H1 (cell line): ENCODE results near the gene PGM1. TPM values are rescaled to one million over a fixed set of nuclear protein-coding genes. Genes with fewer than 3 reads are reported as not detected.

Experiments
- CTCF ChIA-PET: fragments of 300-600 bp; sonication (Branson Sonifier 250); formaldehyde crosslinking; loops from one replicate; lab custom pipeline; 2021; ENCODE audit not compliant: partially characterized antibody; lab: Charles Lee
- POLR2A ChIA-PET: fragments of 300-600 bp; sonication (Branson Sonifier 250); formaldehyde crosslinking; loops from one replicate; lab custom pipeline; 2021; ENCODE audit warnings: inconsistent platforms; ENCODE audit not compliant: partially characterized antibody; lab: Charles Lee
- DNase-seq, 2 experiments: peaks; one replicate each; pipeline versions ENCODE4 v3.0.0 to v3.0.0-alpha.2; 2010 to 2022; ENCODE audit warnings: low spot score in 2 of 2, low read depth in 1 of 2, mixed read lengths in 1 of 2
- FAIRE-seq: peaks from 2 replicates; lab custom pipeline; 2011; peaks lifted over from hg19 to GRCh38; lab: Jason Lieb, UNC
- H2AFZ ChIP-seq: 2 replicates; pipeline ENCODE4 v1.8.1; 2012; ENCODE audit warnings: low read length, inconsistent platforms
- H2AK5ac ChIP-seq: 2 replicates; pipeline ENCODE4 v1.6.1; 2013; ENCODE audit warnings: low read depth, low read length
- H2BK120ac ChIP-seq: replicated peaks from 2 replicates; pipeline ENCODE3; 2013; ENCODE audit warnings: low read depth, low read length, inconsistent platforms
- H2BK12ac ChIP-seq: 2 replicates; pipeline ENCODE4 v1.6.1; 2013; ENCODE audit warnings: low read depth, low read length
- H2BK15ac ChIP-seq: 2 replicates; pipeline ENCODE4 v1.6.1; 2013; ENCODE audit warnings: low read length
- H2BK20ac ChIP-seq: 2 replicates; pipeline ENCODE4 v1.6.1; 2013; ENCODE audit warnings: low read length
- H2BK5ac ChIP-seq: 2 replicates; pipeline ENCODE4 v1.6.1; 2013; ENCODE audit warnings: low read depth, low read length
- H3K14ac ChIP-seq: 2 replicates; pipeline ENCODE4 v1.6.1; 2013; ENCODE audit warnings: inconsistent platforms; ENCODE audit not compliant: insufficient read length
- H3K18ac ChIP-seq: 2 replicates; pipeline ENCODE4 v1.6.1; 2013; ENCODE audit warnings: low read length; ENCODE audit errors: extremely low read depth
- H3K23ac ChIP-seq: 2 replicates; pipeline ENCODE4 v1.6.1; 2013; ENCODE audit warnings: inconsistent platforms; ENCODE audit not compliant: insufficient read length
- H3K23me2 ChIP-seq: 2 replicates; pipeline ENCODE4 v1.6.1; 2013; ENCODE audit warnings: low read depth, low read length
- H3K27ac ChIP-seq: 2 replicates; pipeline ENCODE4 v1.6.1; 2011; ENCODE audit warnings: low read depth, low read length, inconsistent platforms
- H3K27me3 ChIP-seq, 4 experiments: replicated peaks in 1 of 4; 1 replicate in 1 of 4; 2 replicates in 3 of 4; pipeline versions ENCODE4 v1.6.1 to v1.8.1; 2011 to 2013; ENCODE audit warnings: low read length in 3 of 4, mild to moderate bottlenecking in 3 of 4, inconsistent platforms in 2 of 4, mixed read lengths in 2 of 4, moderate library complexity in 1 of 4; ENCODE audit not compliant: control insufficient read depth in 3 of 4, insufficient read depth in 3 of 4; ENCODE audit errors: extremely low read depth in 1 of 4
- H3K36me3 ChIP-seq, 4 experiments: 2 replicates each; pipeline versions ENCODE4 v1.6.1 to v1.8.1; 2011 to 2013; ENCODE audit warnings: mild to moderate bottlenecking in 4 of 4, low read length in 3 of 4, moderate library complexity in 2 of 4, control low read depth in 1 of 4, inconsistent platforms in 1 of 4; ENCODE audit not compliant: insufficient read depth in 4 of 4, control insufficient read depth in 2 of 4
- H3K4ac ChIP-seq: replicated peaks from 2 replicates; pipeline ENCODE3; 2013; ENCODE audit warnings: low read length, low read depth, mixed read lengths, inconsistent platforms; ENCODE audit not compliant: insufficient read length
- H3K4me1 ChIP-seq, 4 experiments: replicated peaks in 1 of 4; 1 replicate in 1 of 4; 2 replicates in 3 of 4; pipeline versions ENCODE4 v1.6.1 to v1.8.1; 2011 to 2013; ENCODE audit warnings: low read length in 3 of 4, inconsistent platforms in 2 of 4, mixed read lengths in 1 of 4; ENCODE audit not compliant: insufficient read depth in 4 of 4, control insufficient read depth in 3 of 4
- H3K4me2 ChIP-seq, 2 experiments: 2 replicates each; pipeline versions ENCODE4 v1.6.1 to v1.8.1; 2011 to 2013; ENCODE audit warnings: low read depth in 2 of 2, low read length in 2 of 2, control low read depth in 1 of 2, inconsistent platforms in 1 of 2, mild to moderate bottlenecking in 1 of 2; ENCODE audit not compliant: insufficient read depth in 1 of 2
- H3K4me3 ChIP-seq, 4 experiments: fragments of 200-600, 300-600 bp in 1 of 4; sonication (generic), shearing (Covaris generic), sonication (Bioruptor Twin) in 1 of 4; 2 replicates each; pipeline versions ENCODE4 v1.5.1 to v1.8.1; 2011 to 2016; ENCODE audit warnings: low read length in 4 of 4, low read depth in 3 of 4, control low read depth in 2 of 4, inconsistent platforms in 2 of 4, mild to moderate bottlenecking in 2 of 4, mixed read lengths in 1 of 4, moderate library complexity in 1 of 4; ENCODE audit not compliant: insufficient read depth in 2 of 4; ENCODE audit errors: extremely low read depth in 1 of 4
- H3K56ac ChIP-seq: replicated peaks from 2 replicates; pipeline ENCODE3; 2013; ENCODE audit warnings: low read depth, mild to moderate bottlenecking, mixed read lengths, low read length, inconsistent platforms; ENCODE audit not compliant: insufficient read length
- H3K79me1 ChIP-seq: 2 replicates; pipeline ENCODE4 v1.6.1; 2013; ENCODE audit warnings: low read depth, low read length, control low read depth
- H3K79me2 ChIP-seq, 2 experiments: 2 replicates each; pipeline versions ENCODE4 v1.6.1 to v1.8.1; 2012 to 2013; ENCODE audit warnings: low read length in 2 of 2, mild to moderate bottlenecking in 2 of 2, inconsistent platforms in 1 of 2; ENCODE audit not compliant: insufficient read depth in 2 of 2, control insufficient read depth in 1 of 2
- H3K9ac ChIP-seq, 4 experiments: replicated peaks in 1 of 4; 1 replicate in 1 of 4; 2 replicates in 3 of 4; pipeline versions ENCODE4 v1.6.1 to v1.8.1; 2011 to 2013; ENCODE audit warnings: low read depth in 3 of 4, low read length in 3 of 4, control low read depth in 2 of 4, mild to moderate bottlenecking in 2 of 4, moderate library complexity in 2 of 4, inconsistent platforms in 1 of 4; ENCODE audit errors: extremely low read depth in 1 of 4
- H3K9me3 ChIP-seq, 2 experiments: 2 replicates each; pipeline versions ENCODE4 v1.6.1 to v1.8.1; 2012 to 2013; ENCODE audit warnings: mild to moderate bottlenecking in 2 of 2, moderate library complexity in 2 of 2, control low read depth in 1 of 2, inconsistent platforms in 1 of 2, low read depth in 1 of 2, low read length in 1 of 2, mixed read lengths in 1 of 2; ENCODE audit not compliant: insufficient read depth in 2 of 2
- H4K20me1 ChIP-seq, 2 experiments: replicated peaks in 1 of 2; 2 replicates each; pipeline versions ENCODE3 to v1.8.1; 2011 to 2013; ENCODE audit warnings: inconsistent platforms in 2 of 2, low read length in 2 of 2, mild to moderate bottlenecking in 1 of 2; ENCODE audit not compliant: insufficient read depth in 2 of 2, control insufficient read depth in 1 of 2
- H4K5ac ChIP-seq: 2 replicates; pipeline ENCODE4 v1.6.1; 2013; ENCODE audit warnings: low read length, low read depth, mixed read lengths, inconsistent platforms; ENCODE audit not compliant: insufficient read length
- H4K8ac ChIP-seq: 2 replicates; pipeline ENCODE4 v1.8.0; 2013; ENCODE audit warnings: mild to moderate bottlenecking, moderate library complexity, low read length, inconsistent platforms; ENCODE audit not compliant: insufficient read depth; ENCODE audit errors: extremely low read depth
- H4K91ac ChIP-seq: replicated peaks from 2 replicates; pipeline ENCODE3; 2013; ENCODE audit warnings: low read length, mixed read lengths, inconsistent platforms; ENCODE audit not compliant: insufficient read length
- CHD2 ChIP-seq: IDR thresholded peaks from 2 replicates; pipeline ENCODE4 v1.6.1; 2012; ENCODE audit warnings: low read length, improper control_type of control experiment
- CTCF ChIP-seq, 3 experiments: IDR thresholded peaks; 1 replicate in 2 of 3; 2 replicates in 1 of 3; pipeline versions ENCODE4 v1.5.1 to v1.6.1; 2011; ENCODE audit warnings: low read length in 3 of 3, mild to moderate bottlenecking in 3 of 3, inconsistent platforms in 2 of 3, low read depth in 1 of 3, moderate library complexity in 1 of 3; ENCODE audit not compliant: insufficient read depth in 1 of 3; ENCODE audit errors: control extremely low read depth in 1 of 3
- GABPA ChIP-seq: IDR thresholded peaks from 2 replicates; pipeline ENCODE4 v1.6.1; 2011; ENCODE audit warnings: mild to moderate bottlenecking, low read length, moderate library complexity, borderline replicate concordance; ENCODE audit not compliant: insufficient read depth
- KDM5A ChIP-seq: fragments of 200-600 bp; IDR thresholded peaks from 2 replicates; pipeline ENCODE4 v1.7.1; 2012; ENCODE audit warnings: mild to moderate bottlenecking, low read length, inconsistent platforms, mixed read lengths
- polyA plus RNA-seq, 7 experiments: library from polyadenylated mRNA; depleted of rRNA in 3 of 7; stranded (reverse) in 5 of 7; unstranded in 2 of 7; fragments of >200 nt in 5 of 7; fragments of 200-250 nt in 2 of 7; gene quantifications; 1 replicate in 5 of 7; 2 replicates in 1 of 7; 4 replicates in 1 of 7; pipeline versions ENCODE4 v1.2.1 to v1.2.3, GENCODE V29; 2011 to 2013; ENCODE audit warnings: missing spikeins in 2 of 7, mixed read lengths in 2 of 7
- total RNA-seq: library from RNA; stranded (reverse); fragmentation: NEBNext Ultra II Directional; extraction: Animal tissue kit (Norgen Biotek cat#: 25700); gene quantifications from 2 replicates; pipeline ENCODE4 v1.2.1, GENCODE V29; 2021

The PGM1 gene
- total and polyA plus RNA-seq, 2 of the 8 experiments (the other 6 are each of a cell fraction or from before 2014, with no cell fraction given) = 33.0 to 65.4 TPM

DNA sequence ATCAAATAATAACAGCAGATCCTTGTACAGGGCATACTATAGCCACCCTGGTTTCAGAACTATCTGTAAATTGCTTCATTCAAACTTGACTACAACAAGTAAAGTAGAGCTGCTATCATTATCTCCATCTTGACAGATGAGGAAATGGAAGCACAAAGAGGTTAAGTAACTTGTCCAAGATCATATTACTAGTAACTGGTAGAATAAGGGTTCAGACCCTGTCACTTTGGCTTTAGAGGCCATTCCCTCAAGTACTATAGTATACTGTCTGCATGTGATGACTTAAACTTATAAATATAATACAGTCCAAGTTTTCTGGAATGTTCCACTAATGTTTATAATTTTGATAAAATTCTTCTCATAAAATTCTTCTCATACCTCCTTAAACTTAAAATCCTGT, 24.8 kb downstream of the PGM1 start:
- Histone ChIP-seq H3K23ac (no peak overlapping the region), H3K14ac (no peak overlapping the region)
- CTCF ChIA-PET = interaction anchor here (1.3 to 3.0 kb wide), 9 partner anchors 47 to 626 kb away, joined by 3 to 14 read pairs (median 7); no protein-coding TSS in a partner anchor

More for the DNA sequence above, 24.8 kb downstream of the PGM1 start:
- Histone ChIP-seq H3K27ac (no peak overlapping the region), H2BK120ac (no peak overlapping the region), H2BK12ac (no peak overlapping the region), H3K4me1 (peaks cover 0 to under 1% (median 0%) of the 10 kb centered on the region in 4 experiments; a peak in 2 of 7 replicates), H3K4me3 (no peak overlapping the region), H3K56ac (no peak overlapping the region), H3K23me2 (no peaks in the 10 kb centered on the region), H2BK20ac (no peak overlapping the region), H3K36me3 (no peaks in the 10 kb centered on the region), H2AFZ (no peak overlapping the region), H4K5ac (no peak overlapping the region), H3K18ac (no peak overlapping the region), H3K27me3 (no peaks in the 10 kb centered on the region), H4K20me1 (no peaks in the 10 kb centered on the region), H3K79me2 (no peaks in the 10 kb centered on the region), H3K9ac (no peak overlapping the region), H4K91ac (no peak overlapping the region), H3K79me1 (peaks cover 2% of the 10 kb centered on the region), H2BK5ac (no peak overlapping the region), H3K9me3 (no peaks in the 10 kb centered on the region), H3K4me2 (no peak overlapping the region), H4K8ac (no peak overlapping the region), H2AK5ac (no peak overlapping the region), H2BK15ac (no peak overlapping the region), H3K4ac (no peak overlapping the region)
- DNase-seq (no peak), FAIRE-seq (no peak)
- POLR2A ChIA-PET = no interaction called here
- TF ChIP-seq CHD2 = no peak
- TF ChIP-seq GABPA = no peak
- TF ChIP-seq KDM5A = no peak
- TF ChIP-seq CTCF (IDR thresholded peaks at IDR 0.05; ENCODE audit: control extremely low read depth in 1 of 3, insufficient read depth in 1 of 3, low read depth in 1 of 3, low read length in 3 of 3) = no peak
